Suprapubic skin (tissue), 4 donors: ENCODE measurements around the gene RACK1.

Source experiments
- EP300 ChIP-seq: sonication (generic); formaldehyde crosslinking; IDR thresholded peaks from one replicate; pipeline ENCODE4 v1.6.1; 2017; ENCODE audit warnings: antibody characterized with exemption
- POLR2AphosphoS5 ChIP-seq, 3 donors: sonication (generic); formaldehyde crosslinking; IDR thresholded peaks; one replicate each; pipeline ENCODE4 v1.6.1; 2017; ENCODE audit warnings: antibody characterized with exemption in 3 of 3
- TF ChIP-seq, protein P1 (sequence below), 2 donors: fragments of 200-600 bp in 1 of 2; fragments of 450-650 bp in 1 of 2; sonication (generic) in 1 of 2; IDR thresholded peaks; one replicate each; pipeline ENCODE4 v1.5.1; 2016 to 2019; ENCODE audit warnings: antibody characterized with exemption in 2 of 2, mild to moderate bottlenecking in 1 of 2, moderate library complexity in 1 of 2

DNA sequence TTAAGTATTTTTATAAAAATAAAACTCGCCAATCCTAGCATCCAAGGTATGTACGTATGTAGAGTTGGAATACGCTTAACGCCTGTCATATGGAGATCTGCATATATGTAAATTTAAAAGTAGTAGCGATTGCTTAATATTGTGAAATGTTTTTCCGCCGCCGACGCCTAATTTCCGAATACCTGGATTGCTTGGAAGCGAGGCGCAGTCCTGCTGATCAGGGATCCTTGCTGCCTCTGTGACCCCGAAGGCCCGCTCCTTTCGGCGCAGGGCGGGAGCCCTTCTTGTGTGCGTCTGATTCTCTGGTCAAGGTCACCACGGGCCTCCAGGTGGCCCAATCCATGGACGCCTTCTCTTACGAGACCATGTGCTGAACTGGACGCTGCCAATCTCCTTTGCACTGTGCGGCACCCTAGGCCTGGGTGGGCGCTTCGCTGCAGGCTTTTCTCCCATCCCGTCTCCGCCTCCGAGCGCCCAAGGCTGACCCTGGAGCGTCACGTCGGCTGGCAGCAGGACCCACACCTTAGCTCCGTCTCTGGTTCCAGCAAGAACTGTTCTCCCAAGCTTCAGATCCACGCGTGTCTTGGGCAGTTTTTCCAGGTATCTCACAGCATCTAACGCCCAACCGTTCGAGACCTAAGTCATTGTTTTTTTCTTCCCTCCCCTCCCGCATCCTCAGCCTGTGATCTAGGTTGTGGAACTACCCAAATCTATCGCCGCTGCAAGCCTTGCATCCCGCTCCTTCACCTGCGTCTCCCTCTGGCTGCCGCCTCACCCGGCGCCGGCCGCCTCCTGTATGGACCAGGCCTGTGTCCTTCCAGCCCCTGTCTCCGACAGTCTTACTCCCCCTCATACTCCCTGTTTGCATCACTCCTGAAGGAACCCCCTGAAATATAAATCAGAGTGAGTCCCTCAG lies 24.2 kb downstream of the RACK1 start:
- TF ChIP-seq POLR2AphosphoS5 (IDR thresholded peaks at IDR 0.05) (no peak), EP300 (no peak)
- TF ChIP-seq, protein P1, sequence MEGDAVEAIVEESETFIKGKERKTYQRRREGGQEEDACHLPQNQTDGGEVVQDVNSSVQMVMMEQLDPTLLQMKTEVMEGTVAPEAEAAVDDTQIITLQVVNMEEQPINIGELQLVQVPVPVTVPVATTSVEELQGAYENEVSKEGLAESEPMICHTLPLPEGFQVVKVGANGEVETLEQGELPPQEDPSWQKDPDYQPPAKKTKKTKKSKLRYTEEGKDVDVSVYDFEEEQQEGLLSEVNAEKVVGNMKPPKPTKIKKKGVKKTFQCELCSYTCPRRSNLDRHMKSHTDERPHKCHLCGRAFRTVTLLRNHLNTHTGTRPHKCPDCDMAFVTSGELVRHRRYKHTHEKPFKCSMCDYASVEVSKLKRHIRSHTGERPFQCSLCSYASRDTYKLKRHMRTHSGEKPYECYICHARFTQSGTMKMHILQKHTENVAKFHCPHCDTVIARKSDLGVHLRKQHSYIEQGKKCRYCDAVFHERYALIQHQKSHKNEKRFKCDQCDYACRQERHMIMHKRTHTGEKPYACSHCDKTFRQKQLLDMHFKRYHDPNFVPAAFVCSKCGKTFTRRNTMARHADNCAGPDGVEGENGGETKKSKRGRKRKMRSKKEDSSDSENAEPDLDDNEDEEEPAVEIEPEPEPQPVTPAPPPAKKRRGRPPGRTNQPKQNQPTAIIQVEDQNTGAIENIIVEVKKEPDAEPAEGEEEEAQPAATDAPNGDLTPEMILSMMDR (IDR thresholded peaks at IDR 0.05) = no peak
